ENCODE results near the gene DNASE1L2.

Gene DNASE1L2

DNA sequence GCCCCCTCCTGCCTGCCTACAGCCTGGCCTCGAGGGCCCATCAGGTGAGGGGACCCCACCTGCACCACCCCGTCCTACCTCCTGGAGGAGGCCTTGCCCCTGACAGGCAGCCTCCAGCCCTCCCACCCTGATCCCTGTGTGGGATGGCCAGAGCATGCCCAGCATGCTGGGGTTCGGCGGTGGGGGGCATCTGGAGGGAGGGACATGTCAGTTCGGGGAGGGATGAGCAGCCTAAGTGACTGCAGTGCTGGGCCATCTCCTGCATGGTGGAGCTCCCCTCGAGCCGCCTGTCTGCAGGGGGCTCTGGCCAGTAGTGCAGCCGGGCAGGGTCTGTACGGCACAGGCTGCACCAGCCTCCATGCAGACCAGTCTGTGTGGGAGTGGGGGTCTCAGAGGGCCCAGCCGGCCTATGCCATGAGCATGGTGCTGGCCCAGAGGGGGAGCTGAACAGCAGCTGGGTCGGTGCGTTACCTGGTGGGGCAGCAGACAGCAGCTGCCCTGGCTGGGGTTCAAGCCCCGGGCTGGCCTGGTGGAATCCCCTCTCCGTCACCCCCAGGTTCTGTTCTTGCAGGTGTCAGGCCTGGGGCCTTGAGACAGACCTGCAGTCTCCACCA, 35.7 kb downstream of the DNASE1L2 start:
- no peak for DNase-seq

DNA sequence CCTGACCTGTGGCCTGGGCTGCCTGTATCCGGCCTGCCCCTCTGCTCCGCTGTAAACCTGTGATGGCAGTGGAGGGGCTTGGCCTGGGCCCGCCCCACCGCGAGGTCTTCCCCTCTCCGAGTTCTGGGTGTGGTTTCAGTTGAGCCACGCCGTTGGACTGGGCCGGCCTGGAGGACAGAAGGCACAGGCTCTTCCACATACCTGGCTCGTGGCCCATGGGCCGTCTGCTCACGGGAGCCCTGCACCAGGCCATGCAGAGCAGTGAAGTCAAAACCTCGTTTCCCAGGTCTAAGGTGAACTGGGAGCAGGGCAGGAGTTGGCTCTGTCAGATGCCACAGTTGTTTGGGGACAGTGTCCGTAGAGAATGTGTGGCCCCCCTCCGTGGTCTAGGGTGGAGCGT, 37.2 kb downstream of the DNASE1L2 start:
- no peak for DNase-seq

DNA sequence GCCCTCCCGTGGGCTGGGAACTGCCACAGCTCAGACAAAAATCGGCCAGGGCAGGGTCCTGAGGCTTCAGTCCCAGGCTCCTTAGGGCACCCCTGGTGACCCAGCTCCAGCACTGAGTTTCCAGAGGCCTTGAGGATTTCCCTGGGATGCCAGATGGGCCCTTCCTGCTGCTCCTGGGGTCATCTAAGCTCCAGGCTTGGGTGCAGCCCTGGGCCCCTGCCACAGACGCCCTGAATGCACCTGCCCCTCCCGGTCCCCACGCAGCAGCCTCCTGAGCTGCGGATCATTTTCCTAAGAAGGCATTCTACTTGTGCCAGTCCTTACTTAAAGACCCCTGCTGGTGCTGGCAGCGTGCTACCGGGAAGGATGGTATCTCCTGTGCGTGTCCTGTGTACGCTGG, 37.7 kb downstream of the DNASE1L2 start:
- DNase-seq = no peak

DNA sequence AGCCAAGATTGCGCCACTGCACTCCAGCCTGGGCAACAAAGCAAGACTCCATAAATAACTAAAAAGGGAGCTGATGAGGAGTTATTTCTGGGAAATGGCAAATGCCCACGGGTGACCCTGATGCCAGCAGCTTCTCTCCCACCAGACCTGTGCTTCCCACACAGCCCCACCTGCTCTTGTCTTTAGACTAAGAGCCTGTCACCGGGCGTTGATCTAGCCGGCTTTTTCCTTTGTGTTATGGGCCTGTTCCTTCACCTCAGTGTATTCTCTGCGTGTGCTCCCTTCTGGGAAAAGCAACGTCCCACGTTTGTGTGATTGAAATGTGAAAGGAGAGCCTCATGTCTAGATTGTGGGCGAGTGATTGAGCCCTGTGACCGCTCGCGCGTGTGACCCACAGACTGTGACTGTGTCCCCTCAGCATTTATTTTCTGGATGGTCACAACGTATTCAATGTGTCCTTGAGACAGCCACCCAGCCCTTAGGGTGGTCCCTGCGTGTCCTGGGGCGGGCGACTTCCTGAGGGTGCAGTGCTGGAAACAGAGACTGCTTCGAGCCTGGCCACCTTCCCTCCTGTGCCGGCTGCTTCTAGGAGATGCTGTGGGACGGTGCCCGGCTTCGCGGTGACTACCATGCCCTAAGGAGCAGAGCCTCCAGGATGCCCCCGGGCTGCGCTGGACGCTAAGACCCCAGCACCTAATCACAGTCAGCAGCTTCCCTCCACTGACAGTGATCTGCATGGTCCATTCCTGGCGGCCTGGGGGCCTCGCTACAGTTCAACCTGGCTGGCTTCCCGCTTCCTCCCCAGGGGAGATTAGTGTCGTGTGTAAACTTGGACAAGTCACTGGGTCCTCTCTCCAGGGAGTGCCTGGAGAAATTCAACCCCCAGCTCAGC, 39.5 kb downstream of the DNASE1L2 start:
- DNase-seq = no peak

DNA sequence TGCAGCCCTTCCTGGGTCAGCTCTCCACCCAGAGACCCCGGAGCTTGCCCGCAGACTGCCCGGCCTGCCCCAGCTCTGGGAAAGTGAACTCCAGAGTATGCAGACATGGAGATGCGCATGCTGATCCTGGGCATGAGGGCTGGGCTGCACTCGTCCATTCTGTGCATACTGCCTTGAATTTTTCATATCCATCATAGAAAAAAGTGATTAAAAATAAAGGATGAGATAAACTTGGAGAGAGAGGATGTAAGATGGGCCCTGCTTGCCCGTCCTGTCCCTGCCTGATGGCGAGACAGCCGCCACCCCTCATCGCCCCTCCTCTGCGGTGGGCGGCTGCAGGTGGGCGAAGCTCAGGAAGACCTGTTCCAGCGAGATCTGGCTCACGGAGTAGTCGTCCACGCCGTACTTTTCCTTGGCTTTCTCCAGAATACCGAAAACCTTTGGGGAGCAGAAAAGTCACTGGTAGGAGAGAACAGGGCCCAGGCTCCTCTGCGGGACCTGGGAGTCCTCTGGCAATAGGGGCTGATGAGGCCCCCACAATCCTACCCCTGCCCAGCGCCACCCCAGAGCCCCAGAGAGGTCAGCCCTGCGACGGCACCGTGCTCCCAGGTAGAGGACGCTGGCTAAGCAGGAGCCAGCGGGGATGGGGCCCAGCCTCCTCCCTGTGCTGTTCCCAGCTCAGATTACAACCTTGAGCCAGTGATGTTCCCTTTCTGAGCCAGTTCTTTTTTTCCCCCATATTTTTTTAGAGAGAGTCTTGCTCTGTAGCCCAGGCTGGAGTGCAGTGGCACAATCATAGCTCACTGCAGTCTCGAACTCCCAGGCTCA, 40.3 kb downstream of the DNASE1L2 start:
- DNase-seq = no peak

DNA sequence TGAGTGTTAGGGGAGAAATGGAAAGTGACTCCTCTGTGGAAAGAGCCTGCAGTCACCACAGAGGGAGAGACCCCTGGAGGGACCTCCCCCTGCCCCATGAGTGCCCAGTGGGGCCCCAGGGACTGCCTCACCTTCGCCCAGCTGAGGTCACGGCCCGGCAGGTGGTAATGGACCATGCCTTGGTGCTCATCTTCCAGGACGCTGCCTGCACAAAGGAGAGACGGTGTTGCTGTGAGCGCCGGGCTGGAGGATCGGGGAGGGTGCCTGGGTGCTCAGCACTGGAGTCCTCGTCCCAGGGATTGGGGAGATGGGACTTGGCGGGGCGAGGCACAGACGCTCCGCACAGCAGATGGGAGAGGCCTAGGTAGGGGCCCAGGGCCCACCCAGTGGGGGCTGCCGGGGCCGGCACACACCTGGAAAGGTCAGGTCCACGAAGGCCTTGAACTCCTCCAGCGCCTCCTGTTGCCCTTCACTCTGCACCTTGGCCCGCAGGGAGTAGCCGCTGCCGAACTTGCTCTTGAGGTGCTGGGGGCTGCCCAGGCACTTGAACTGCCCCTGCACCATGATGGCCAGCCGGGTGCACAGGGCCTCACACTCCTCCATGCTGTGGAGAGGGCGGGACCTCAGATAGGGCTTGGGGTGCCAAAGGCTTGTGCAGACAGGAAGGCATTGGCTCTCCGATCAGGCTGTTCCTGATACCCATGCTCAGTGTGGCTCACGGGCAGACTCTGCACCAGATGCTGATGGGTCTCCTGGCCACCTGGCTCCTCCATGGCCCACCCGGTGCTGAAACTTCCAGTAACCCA, 41.4 kb downstream of the DNASE1L2 start:
- no peak for DNase-seq

DNA sequence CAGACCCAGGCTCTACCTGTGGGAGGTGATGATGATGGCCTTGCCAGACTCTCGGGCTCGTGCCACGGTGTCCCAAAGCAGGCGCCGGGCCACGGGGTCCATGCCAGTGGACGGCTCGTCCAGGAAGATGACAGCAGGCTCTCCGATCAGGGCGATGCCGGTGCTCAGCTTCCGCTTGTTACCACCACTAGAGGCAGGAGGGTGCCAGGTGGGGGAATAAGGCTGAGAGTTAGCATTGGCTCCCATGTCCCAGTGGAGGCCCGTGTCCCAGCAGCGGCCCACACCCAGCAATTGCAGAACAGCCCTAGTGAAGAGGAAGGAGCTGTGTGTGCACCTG, 42.0 kb downstream of the DNASE1L2 start:
- DNase-seq = no peak

DNA sequence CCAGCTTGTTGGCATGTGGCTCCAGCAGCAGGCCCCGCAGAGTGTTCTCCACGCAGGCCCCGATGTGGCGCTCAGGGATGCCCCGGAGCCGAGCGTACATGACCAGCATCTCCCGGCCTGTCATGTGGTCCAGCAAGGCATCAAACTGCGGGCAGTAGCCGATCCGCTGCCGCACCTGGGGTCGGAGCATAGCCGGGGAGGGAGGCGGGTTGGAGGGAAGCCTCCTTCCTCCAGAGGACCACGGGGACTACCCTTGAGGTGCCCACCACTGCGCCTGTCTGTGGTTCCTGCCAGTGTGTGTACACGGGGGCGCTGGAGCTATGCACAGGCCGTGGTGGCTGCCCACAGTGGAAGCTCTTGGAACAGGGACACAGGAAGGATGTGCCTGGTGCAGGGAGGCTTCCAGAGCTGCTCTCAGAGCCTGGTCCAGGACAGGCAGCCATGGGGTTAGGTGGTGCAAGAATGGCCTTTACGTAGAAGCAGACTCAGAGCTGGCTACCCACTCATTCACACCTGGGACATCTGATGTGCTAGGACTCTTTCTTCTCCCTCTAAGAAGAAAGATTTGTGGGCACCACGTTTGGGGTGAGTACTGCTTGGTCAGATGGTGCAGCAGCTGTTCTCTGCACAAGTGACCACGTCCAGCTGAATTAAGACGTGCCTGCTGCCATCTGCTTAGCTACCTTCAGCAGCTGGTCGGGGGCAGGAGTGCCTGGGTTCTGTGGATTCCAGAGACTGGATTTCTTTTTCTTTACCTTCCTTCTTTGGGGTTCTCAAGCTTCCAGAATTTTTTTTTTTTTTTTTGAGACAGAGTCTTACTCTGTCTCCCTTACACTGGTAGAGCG, 42.9 kb downstream of the DNASE1L2 start:
- DNase-seq = no peak

DNA sequence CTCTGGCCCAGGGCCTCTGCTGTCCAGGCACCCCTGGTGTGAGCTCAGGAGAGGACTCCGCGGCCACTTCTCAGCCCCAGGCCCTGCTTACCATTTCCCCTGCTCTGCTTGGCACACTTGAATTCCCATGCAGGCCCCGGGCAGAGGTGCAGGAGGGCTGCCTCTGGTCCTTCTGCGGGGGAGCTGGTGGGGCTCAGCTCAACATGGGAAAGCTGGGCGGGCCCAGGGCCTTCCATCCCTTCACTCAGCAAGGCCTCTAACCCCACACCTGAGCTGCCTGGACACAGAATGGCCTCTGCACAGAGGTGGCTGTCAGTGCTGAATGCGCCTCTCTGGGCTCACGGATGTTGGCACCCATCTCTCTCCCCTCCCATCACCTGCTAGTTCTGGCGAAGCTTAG, 44.2 kb downstream of the DNASE1L2 start:
- no peak for DNase-seq

DNA sequence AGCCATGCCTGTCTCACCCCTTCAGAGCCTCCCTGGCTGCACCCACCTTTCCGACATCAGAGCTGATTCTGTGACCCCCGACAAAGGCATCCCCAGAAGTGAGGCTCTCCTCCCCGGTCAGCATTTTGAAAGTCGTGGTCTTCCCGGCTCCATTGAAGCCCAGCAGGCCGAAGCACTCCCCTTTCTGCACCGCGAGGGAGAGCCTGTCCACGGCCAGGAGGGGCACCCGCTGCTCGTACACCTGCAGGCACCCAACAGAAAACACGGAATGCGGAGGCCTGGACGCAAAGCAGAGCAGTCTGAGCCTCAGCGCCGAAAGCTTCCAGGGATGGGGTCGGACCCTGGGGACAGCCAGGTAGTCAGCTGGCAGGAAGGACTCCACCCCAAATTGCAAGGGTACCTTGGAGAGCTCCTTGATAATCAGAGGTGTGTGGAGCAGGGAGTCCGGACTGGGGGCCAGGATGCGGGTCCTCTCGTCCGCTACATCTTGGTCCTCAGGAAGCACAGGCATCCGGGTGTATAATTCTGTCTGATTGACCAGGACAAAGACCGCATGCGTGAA, 44.8 kb downstream of the DNASE1L2 start:
- no peak for DNase-seq

DNA sequence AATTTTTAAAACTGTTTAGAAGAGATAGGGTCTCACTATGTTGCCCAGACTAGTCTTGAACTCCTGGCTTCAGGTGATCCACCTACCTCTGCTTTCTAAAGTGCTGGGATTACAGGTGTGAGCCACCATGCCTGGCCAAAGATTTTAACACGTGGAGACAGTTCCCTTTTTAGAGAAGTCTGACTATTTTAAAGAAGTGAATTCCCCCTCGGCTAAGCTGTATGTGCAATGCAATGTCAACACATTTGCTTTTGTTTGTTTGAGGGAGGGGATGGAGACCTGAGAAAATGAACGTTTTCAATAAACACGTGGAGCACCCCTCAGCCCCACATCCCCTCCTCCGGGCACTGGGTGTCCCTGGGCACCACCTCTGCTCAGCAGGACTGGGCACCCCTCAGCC, 46.0 kb downstream of the DNASE1L2 start:
- DNase-seq = no peak

DNA sequence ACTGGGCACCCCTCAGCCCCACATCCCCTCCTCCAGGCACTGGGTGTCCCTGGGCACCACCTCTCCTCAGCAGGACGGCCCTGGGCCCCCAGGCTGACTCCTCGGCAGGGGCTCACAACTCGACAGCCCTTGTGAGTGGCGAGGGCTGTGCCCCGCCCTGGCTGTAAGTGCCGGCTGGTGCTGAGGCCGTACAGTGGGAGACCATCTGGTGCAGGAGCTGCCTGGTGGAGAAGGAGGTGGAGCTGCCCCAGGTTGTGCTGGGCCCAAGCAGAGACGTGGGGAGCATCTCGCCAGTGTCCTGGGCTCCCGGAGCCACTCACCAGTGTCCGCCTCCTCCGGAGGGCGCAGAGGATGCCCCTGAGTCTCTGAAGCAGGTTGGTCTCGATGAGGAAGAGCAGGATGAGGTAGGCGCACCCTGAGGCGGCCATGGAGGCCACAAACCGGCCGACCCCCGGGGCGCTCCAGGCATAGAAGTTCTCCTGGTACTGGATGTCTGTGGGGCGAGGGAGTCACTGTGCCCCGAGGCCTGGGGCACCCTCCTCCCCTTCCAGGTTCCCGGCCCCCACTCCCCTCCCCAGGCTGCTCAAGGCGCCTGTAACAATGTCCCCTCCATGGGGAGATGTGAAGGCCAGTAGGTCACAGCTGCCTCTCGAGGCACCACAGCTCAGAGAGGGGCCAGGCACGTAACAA, 46.8 kb downstream of the DNASE1L2 start:
- DNase-seq = no peak

DNA sequence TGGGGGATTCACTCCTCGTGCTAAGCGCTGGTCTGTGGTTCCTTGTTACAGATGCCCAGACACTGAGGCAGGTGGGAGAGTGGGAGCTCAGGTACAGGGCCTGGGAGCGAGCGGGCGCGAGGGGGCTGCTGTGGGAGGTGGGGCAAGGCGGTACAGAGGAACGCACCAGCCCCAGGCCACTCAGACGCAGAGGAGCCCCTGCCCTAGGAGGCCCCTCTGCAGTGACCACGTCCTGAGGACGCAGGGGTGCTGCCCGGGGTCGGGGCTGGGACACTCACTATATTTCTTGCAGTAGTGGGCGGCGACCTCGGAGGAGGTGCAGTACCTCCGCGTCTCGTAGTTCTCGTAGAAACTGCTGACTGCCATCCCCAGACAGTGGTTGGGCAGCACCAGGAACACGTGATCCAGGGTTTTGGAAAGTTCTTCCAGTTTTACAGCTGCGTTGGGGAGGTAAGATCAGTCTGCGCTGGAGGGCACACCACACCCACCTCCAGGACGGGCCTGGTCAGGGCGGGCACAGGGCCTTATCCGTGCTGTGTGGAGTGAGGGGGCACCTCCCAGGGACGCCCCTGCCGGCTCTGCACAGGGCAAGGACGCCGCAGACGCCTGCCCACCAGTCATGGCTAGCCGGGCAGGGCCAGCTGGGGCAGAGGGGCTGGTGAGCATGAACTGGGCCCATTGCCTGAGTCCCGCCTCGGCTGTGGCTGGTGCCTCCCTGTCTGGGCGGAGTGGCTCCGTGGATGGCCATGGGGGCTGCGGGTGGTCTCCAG, 47.9 kb downstream of the DNASE1L2 start:
- no peak for DNase-seq

DNA sequence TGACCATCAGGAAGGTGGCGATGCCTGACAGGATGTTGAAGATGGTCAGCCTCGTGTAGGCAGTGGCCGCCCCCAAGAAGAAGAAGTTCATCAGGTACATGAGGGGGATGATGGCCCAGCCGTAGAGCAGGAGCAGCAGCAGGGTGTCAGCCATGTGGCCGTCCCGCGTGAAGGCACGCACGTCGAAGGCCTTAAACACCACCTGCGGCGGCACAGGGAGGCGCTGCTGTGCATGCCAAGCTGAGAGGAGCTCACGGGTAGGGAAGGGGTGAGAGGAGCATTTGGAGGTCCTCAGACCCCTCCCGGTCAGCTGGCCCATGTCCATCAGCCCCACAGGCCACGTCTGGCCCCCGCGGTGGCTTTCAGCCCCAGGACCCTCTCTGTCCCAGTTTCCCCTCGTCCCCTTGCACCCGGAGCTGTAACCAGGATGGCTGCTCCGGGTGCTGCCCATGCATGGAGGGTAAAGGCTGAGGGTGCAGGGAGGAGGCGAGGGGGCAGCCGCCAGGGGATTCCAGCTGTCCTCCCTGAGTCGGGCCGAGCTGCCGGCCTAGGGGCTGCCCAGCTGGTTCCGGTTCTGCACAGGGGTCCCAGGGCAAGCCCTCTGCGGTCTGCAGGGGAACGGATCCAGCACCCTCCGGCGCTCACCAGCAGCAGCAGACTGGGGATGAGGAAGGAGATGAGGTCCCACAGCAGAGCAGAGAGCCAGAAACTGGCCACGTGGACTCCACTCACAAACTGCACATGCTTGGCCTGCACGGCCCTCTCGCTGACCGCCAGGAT, 48.7 kb downstream of the DNASE1L2 start:
- no peak for DNase-seq

DNA sequence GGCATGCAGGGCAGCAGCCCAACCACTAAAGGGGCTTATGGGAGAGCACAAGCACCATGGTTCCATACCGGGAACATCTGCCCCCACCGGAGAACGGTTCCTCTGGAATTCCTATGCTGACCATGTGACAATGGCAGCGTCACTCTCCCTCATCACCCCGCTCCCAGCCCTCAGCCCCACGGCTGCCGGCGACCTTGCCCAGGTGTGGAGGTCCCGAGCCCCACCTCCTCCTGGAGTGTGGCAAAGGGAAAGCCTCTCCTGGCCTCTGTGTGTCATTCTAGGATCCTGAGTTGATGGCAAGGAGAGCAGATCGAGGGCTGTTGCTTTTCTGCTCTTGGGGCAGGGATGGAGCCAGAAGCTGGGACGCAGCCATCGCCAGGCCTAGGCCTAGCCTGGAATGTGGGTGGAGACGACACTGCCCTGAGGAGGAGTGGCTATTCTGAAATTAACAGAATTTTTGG, 49.5 kb downstream of the DNASE1L2 start:
- no peak for DNase-seq

DNA sequence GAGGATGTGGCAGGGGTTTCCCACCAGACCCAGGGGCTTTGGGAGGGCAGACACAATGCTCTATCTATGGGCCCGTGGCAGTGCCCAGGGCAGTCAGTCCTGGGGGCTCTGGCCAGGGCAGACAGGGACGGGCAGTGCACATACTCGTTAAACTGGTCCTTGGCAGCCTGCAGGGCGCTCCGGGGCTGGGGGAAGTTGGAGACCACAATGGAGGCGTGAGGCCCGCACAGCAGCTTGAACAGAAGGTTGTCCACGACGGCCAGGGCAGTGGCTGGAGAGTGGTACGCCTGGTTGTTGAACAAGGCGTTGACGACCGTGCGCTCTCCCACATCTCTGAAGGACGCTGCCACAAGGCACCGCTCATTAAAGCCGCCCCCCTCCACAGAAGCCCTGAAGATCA, 50.3 kb downstream of the DNASE1L2 start:
- no peak for DNase-seq

DNA sequence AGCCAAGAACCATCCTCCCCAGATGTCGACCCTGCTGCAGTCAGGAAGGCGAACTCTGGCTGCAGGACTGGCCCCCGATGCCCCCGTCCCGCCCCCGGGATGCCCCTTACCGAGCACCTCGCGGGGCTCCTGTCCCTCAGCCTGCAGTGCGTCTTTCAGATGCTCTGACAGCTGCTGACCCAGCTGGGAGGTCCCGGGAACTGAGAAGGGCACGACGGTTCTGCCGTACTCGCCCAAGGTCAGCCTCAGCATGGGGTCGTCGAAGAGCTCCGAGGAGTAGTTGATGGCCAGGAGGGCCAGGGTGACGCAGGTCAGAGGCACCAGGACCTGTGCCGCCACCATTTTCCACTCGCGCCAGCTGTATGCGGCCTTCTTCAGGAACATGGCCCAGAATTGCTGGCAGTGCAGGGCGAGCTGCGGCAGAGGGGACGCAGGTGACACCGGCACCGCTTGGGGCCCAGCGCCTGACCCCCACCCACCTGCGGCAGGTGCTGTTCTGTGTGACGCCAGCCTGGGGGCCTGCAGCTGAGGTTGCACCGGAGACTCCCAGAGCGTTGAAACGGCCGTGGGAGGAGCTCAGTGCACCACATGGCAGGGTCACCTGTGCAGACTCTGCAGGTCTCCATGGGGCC, 51.8 kb downstream of the DNASE1L2 start:
- no peak for DNase-seq
